ENCODE measurements around the gene DAW1. TPM values are rescaled to one million over a fixed set of nuclear protein-coding genes. Genes with fewer than 3 reads are reported as not detected.

Gene DAW1
- total and polyA plus RNA-seq, 3 donors from 2014 or later = 25.2 to 105 (median 31.2) TPM

- intact Hi-C loops (cut with DNase I; ENCODE audit: low total_unique reads) = no loop called here
- no peak overlapping the region for H3K27ac ChIP-seq
- H3K36me3 ChIP-seq (ENCODE audit: low read depth, missing control alignments) = no peaks in the 10 kb centered on the region
- no peak overlapping the region for H3K4me3 ChIP-seq
- no peaks in the 10 kb centered on the region for H3K4me1 ChIP-seq
- no peaks in the 10 kb centered on the region for H3K9me3 ChIP-seq
- DNase-seq = no peak
- WGBS, 2 donors = 85 to 95% methylated on average over 2 of the region's 2 CpGs
- TF ChIP-seq CTCF (IDR thresholded peaks at IDR 0.05) = no peak
- TF ChIP-seq POLR2A (IDR thresholded peaks at IDR 0.05) = no peak
- no peaks in the 10 kb centered on the region for H3K27me3 ChIP-seq
Observed at GRCh38 chr2:227891673-227892072, 20.2 kb downstream of the DAW1 start.

GRCh38 chr2:227903381-227903780 is 31.9 kb downstream of the DAW1 start:
- no peaks in the 10 kb centered on the region for H3K27me3 ChIP-seq
- H3K9me3 ChIP-seq = no peaks in the 10 kb centered on the region
- intact Hi-C loops (cut with DNase I; ENCODE audit: low total_unique reads) = no loop called here
- WGBS, 2 donors = 69 to 87% methylated on average over 2 of the region's 2 CpGs
- H3K4me1 ChIP-seq = no peaks in the 10 kb centered on the region
- no peaks in the 10 kb centered on the region for H3K36me3 ChIP-seq (ENCODE audit: low read depth, missing control alignments)
- TF ChIP-seq POLR2A (IDR thresholded peaks at IDR 0.05) = no peak
- no peak for TF ChIP-seq CTCF (IDR thresholded peaks at IDR 0.05)
- no peak for DNase-seq
- no peak overlapping the region for H3K27ac ChIP-seq
- H3K4me3 ChIP-seq = no peak overlapping the region

- Histone ChIP-seq H3K9me3 (no peaks in the 10 kb centered on the region), H3K36me3 (ENCODE audit: low read depth, missing control alignments) (no peaks in the 10 kb centered on the region), H3K4me1 (no peaks in the 10 kb centered on the region), H3K27me3 (no peaks in the 10 kb centered on the region), H3K27ac (no peak overlapping the region), H3K4me3 (no peak overlapping the region)
- WGBS, 2 donors = 74 to 83% methylated on average over 1 of the region's 1 CpG
- intact Hi-C loops (cut with DNase I; ENCODE audit: low total_unique reads) = no loop called here
- DNase-seq = no peak
- TF ChIP-seq CTCF (IDR thresholded peaks at IDR 0.05) (no peak), POLR2A (IDR thresholded peaks at IDR 0.05) (no peak)
Observed at GRCh38 chr2:227906991-227907390, 35.6 kb downstream of the DAW1 start.

- no peak overlapping the region for H3K4me3 ChIP-seq
- TF ChIP-seq POLR2A (IDR thresholded peaks at IDR 0.05) (no peak), CTCF (IDR thresholded peaks at IDR 0.05) (no peak)
- H3K9me3 ChIP-seq = no peaks in the 10 kb centered on the region
- DNase-seq = no peak
- H3K36me3 ChIP-seq (ENCODE audit: low read depth, missing control alignments) = no peaks in the 10 kb centered on the region
- intact Hi-C loops (cut with DNase I; ENCODE audit: low total_unique reads) = no loop called here
- H3K27ac ChIP-seq = no peak overlapping the region
- WGBS, 2 donors = 78 to 80% methylated on average over 7 of the region's 7 CpGs
- no peaks in the 10 kb centered on the region for H3K27me3 ChIP-seq
- no peaks in the 10 kb centered on the region for H3K4me1 ChIP-seq
Observed at GRCh38 chr2:227908266-227909054, 37.0 kb downstream of the DAW1 start.

GRCh38 chr2:227914362-227914761 is 42.9 kb downstream of the DAW1 start:
- Histone ChIP-seq H3K27me3 (no peaks in the 10 kb centered on the region), H3K36me3 (ENCODE audit: low read depth, missing control alignments) (no peaks in the 10 kb centered on the region), H3K4me1 (no peaks in the 10 kb centered on the region), H3K27ac (no peak overlapping the region), H3K4me3 (no peak overlapping the region), H3K9me3 (no peaks in the 10 kb centered on the region)
- intact Hi-C loops (cut with DNase I; ENCODE audit: low total_unique reads) = no loop called here
- WGBS, 2 donors = 69 to 72% methylated on average over 2 of the region's 2 CpGs
- no peak for DNase-seq
- no peak for TF ChIP-seq POLR2A (IDR thresholded peaks at IDR 0.05)
- TF ChIP-seq CTCF (IDR thresholded peaks at IDR 0.05) = no peak

All from testis (tissue), 3 donors.